ENCODE data around the gene IGF2. TPM values are rescaled to one million over a fixed set of nuclear protein-coding genes. Genes with fewer than 3 reads are reported as not detected.

IGF2 gene
- polyA plus RNA-seq, 1 experiment = 16.6 TPM

- ChIA-PET POLR2A (interaction anchor here (0.8 to 2.1 kb wide), 2 partner anchors 17 to 23 kb away, joined by 3 to 8 read pairs; no protein-coding TSS in a partner anchor), CTCF (no interaction called here)
- peaks cover 12% of the 10 kb centered on the region for H3K9me3 ChIP-seq (ENCODE audit: control insufficient read depth, insufficient read depth, low read length)
- H3K27me3 ChIP-seq (ENCODE audit: control insufficient read depth, insufficient read depth, low read length) = peaks cover 3% of the 10 kb centered on the region
- DNase-seq (ENCODE audit: low read depth, low spot score) = no peak
- no peak for TF ChIP-seq CTCF (IDR thresholded peaks at IDR 0.05; ENCODE audit: low read depth, low read length)
- H3K27ac ChIP-seq (ENCODE audit: low read depth, low read length) = no peak overlapping the region
- no peak overlapping the region for H3K4me3 ChIP-seq (ENCODE audit: low read depth, low read length)
Measured at GRCh38 chr11:2120359-2121100, 18.7 kb downstream of the IGF2 start.

- POLR2A ChIA-PET = no interaction called here
- no peak for TF ChIP-seq CTCF (IDR thresholded peaks at IDR 0.05; ENCODE audit: low read depth, low read length)
- H3K4me3 ChIP-seq (ENCODE audit: low read depth, low read length) = no peak overlapping the region
- no peak overlapping the region for H3K27ac ChIP-seq (ENCODE audit: low read depth, low read length)
- peaks cover 24% of the 10 kb centered on the region for H3K9me3 ChIP-seq (ENCODE audit: control insufficient read depth, insufficient read depth, low read length)
- DNase-seq (ENCODE audit: low read depth, low spot score) = no peak
- peaks cover 5% of the 10 kb centered on the region for H3K27me3 ChIP-seq (ENCODE audit: control insufficient read depth, insufficient read depth, low read length)
- CTCF ChIA-PET = no interaction called here
Measured at GRCh38 chr11:2118677-2119076, 20.5 kb downstream of the IGF2 start.

- Histone ChIP-seq H3K9me3 (ENCODE audit: control insufficient read depth, insufficient read depth, low read length) (peaks cover 24% of the 10 kb centered on the region), H3K4me3 (ENCODE audit: low read depth, low read length) (no peak overlapping the region), H3K27me3 (ENCODE audit: control insufficient read depth, insufficient read depth, low read length) (peaks cover 5% of the 10 kb centered on the region), H3K27ac (ENCODE audit: low read depth, low read length) (no peak overlapping the region)
- ChIA-PET CTCF (no interaction called here), POLR2A (no interaction called here)
- TF ChIP-seq CTCF (IDR thresholded peaks at IDR 0.05; ENCODE audit: low read depth, low read length) = no peak
- no peak for DNase-seq (ENCODE audit: low read depth, low spot score)
Measured at GRCh38 chr11:2116680-2117079, 22.5 kb downstream of the IGF2 start.

GRCh38 chr11:2115308-2115707 lies 23.9 kb downstream of the IGF2 start:
- Histone ChIP-seq H3K4me3 (ENCODE audit: low read depth, low read length) (no peak overlapping the region), H3K9me3 (ENCODE audit: control insufficient read depth, insufficient read depth, low read length) (peaks cover 24% of the 10 kb centered on the region), H3K27ac (ENCODE audit: low read depth, low read length) (no peak overlapping the region), H3K27me3 (ENCODE audit: control insufficient read depth, insufficient read depth, low read length) (peaks cover 5% of the 10 kb centered on the region)
- no peak for TF ChIP-seq CTCF (IDR thresholded peaks at IDR 0.05; ENCODE audit: low read depth, low read length)
- CTCF ChIA-PET = no interaction called here
- no peak for DNase-seq (ENCODE audit: low read depth, low spot score)
- POLR2A ChIA-PET = no interaction called here

GRCh38 chr11:2114430-2115241 lies 24.6 kb downstream of the IGF2 start:
- no peak for DNase-seq (ENCODE audit: low read depth, low spot score)
- peaks cover 5% of the 10 kb centered on the region for H3K27me3 ChIP-seq (ENCODE audit: control insufficient read depth, insufficient read depth, low read length)
- ChIA-PET POLR2A (no interaction called here), CTCF (no interaction called here)
- peaks cover 27% of the 10 kb centered on the region for H3K9me3 ChIP-seq (ENCODE audit: control insufficient read depth, insufficient read depth, low read length)
- H3K4me3 ChIP-seq (ENCODE audit: low read depth, low read length) = no peak overlapping the region
- TF ChIP-seq CTCF (IDR thresholded peaks at IDR 0.05; ENCODE audit: low read depth, low read length) = no peak
- H3K27ac ChIP-seq (ENCODE audit: low read depth, low read length) = no peak overlapping the region

Data from AG04450 (cell line).